K562 (cell line): ENCODE data around the gene PCBP4. TPM values are rescaled to one million over a fixed set of nuclear protein-coding genes. Genes with fewer than 3 reads are reported as not detected.

Experiments used
- ASH1L ChIP-seq: fragments of 450-650 bp; IDR thresholded peaks from 2 replicates; pipeline ENCODE4 v1.6.1; 2018; ENCODE audit warnings: borderline replicate concordance, mild to moderate bottlenecking, low read depth; ENCODE audit not compliant: partially characterized antibody
- CCNT2 ChIP-seq: IDR thresholded peaks from 2 replicates; pipeline ENCODE4 v1.6.1; 2011; ENCODE audit warnings: borderline replicate concordance, low read depth, mild to moderate bottlenecking, moderate library complexity, mixed read lengths, low read length; ENCODE audit not compliant: insufficient read length; ENCODE audit errors: extremely low read depth
- CHD4 ChIP-seq: fragments of 200-600 bp; sonication (generic); IDR thresholded peaks from 3 replicates; pipeline ENCODE4 v1.6.1; 2012; ENCODE audit warnings: low read depth, mild to moderate bottlenecking, mixed read lengths, low read length, inconsistent platforms; ENCODE audit not compliant: insufficient read depth, insufficient replicate concordance, poor library complexity, severe bottlenecking
- ELF1 ChIP-seq: fragments of 200-800 bp; sonication (Bioruptor generic); IDR thresholded peaks from 2 replicates; pipeline ENCODE4 v1.6.1; 2016; ENCODE audit warnings: missing genetic modification characterization, missing compliant biosample characterization
- ETS2 ChIP-seq: IDR thresholded peaks from 2 replicates; pipeline ENCODE4 v1.6.1; 2016; ENCODE audit warnings: borderline replicate concordance, missing genetic modification characterization, mild to moderate bottlenecking, moderate library complexity, missing compliant biosample characterization; ENCODE audit not compliant: poor library complexity, severe bottlenecking
- FIP1L1 ChIP-seq: fragments of 200-400 bp; formaldehyde crosslinking; IDR thresholded peaks from 2 replicates; pipeline ENCODE4 v1.6.1; 2018; ENCODE audit warnings: mild to moderate bottlenecking, low read depth, low read length; ENCODE audit not compliant: poor library complexity, severe bottlenecking
- HOXB6 ChIP-seq: fragments of 250-450 bp; sonication (Bioruptor Pico); IDR thresholded peaks from 2 replicates; pipeline ENCODE4 v1.5.1; 2022; ENCODE audit warnings: mild to moderate bottlenecking, borderline replicate concordance
- KDM2B ChIP-seq: fragments of 250-450 bp; sonication (Bioruptor Pico); IDR thresholded peaks from 2 replicates; pipeline ENCODE4 v1.8.0; 2021; ENCODE audit warnings: mild to moderate bottlenecking, moderate library complexity
- KLF1 ChIP-seq: fragments of 450-650 bp; IDR thresholded peaks from 2 replicates; pipeline ENCODE4 v1.6.1; 2016; ENCODE audit warnings: missing genetic modification characterization, missing compliant biosample characterization
- MAZ ChIP-seq, 2 experiments: fragments of 450-650 bp in 1 of 2; sonication (generic) in 1 of 2; formaldehyde crosslinking; IDR thresholded peaks in 1 of 2; conservative IDR thresholded peaks in 1 of 2; 2 replicates each; pipeline versions ENCODE4 v1.4.0 to v1.5.0; 2020; ENCODE audit warnings: mild to moderate bottlenecking in 1 of 2, missing genetic modification reagents in 1 of 2
- NR0B1 ChIP-seq: fragments of 450-650 bp; IDR thresholded peaks from one replicate; pipeline ENCODE4 v1.6.1; 2018; ENCODE audit warnings: mild to moderate bottlenecking, moderate library complexity; ENCODE audit not compliant: partially characterized antibody
- POLR2G ChIP-seq: fragments of 200-400 bp; formaldehyde crosslinking; IDR thresholded peaks from 2 replicates; pipeline ENCODE4 v1.6.1; 2017; ENCODE audit warnings: low read depth, mild to moderate bottlenecking, antibody characterized with exemption, low read length, moderate library complexity
- PTBP1 ChIP-seq: fragments of 200-400 bp; formaldehyde crosslinking; IDR thresholded peaks from 2 replicates; pipeline ENCODE4 v1.6.1; 2017; ENCODE audit warnings: low read depth, low read length
- RB1 ChIP-seq: fragments of 450-650 bp; IDR thresholded peaks from 2 replicates; pipeline ENCODE4 v1.6.1; 2017; ENCODE audit warnings: low read depth, mild to moderate bottlenecking
- SMARCE1 ChIP-seq: fragments of 450-650 bp; IDR thresholded peaks from 2 replicates; pipeline ENCODE4 v1.7.1; 2016; ENCODE audit warnings: mild to moderate bottlenecking
- SUPT5H ChIP-seq: fragments of 450-650 bp; IDR thresholded peaks from 2 replicates; pipeline ENCODE4 v1.6.1; 2016
- ZNF12 ChIP-seq: sonication (generic); formaldehyde crosslinking; IDR thresholded peaks from 2 replicates; pipeline ENCODE4 v1.4.0; 2020; ENCODE audit warnings: mild to moderate bottlenecking, missing genetic modification reagents
- ZNF263 ChIP-seq: sonication (generic); formaldehyde crosslinking; IDR thresholded peaks from 2 replicates; pipeline ENCODE4 v1.8.0; 2022; ENCODE audit warnings: mild to moderate bottlenecking, missing genetic modification reagents, borderline replicate concordance
- ZNF408 ChIP-seq: fragments of 250-450 bp; sonication (Bioruptor Pico); IDR thresholded peaks from 2 replicates; pipeline ENCODE4 v1.4.0; 2020; ENCODE audit warnings: low read depth, mild to moderate bottlenecking, moderate library complexity
- ZNF586 ChIP-seq: fragments of 450-650 bp; formaldehyde crosslinking; conservative IDR thresholded peaks from 2 replicates; pipeline ENCODE4 v1.4.0; 2020; ENCODE audit warnings: mild to moderate bottlenecking, moderate library complexity
- ZNF639 ChIP-seq, 2 experiments: fragments of 200-800 bp in 1 of 2; sonication (Bioruptor generic) in 1 of 2; sonication (generic) in 1 of 2; formaldehyde crosslinking in 1 of 2; IDR thresholded peaks in 1 of 2; conservative IDR thresholded peaks in 1 of 2; 2 replicates each; pipeline versions ENCODE4 v1.5.0 to v1.6.1; 2016 to 2020; ENCODE audit warnings: missing compliant biosample characterization in 1 of 2, missing genetic modification characterization in 1 of 2, missing genetic modification reagents in 1 of 2
- polyA plus RNA-seq, 8 experiments: library from polyadenylated mRNA; depleted of rRNA in 4 of 8; stranded (reverse) in 5 of 8; unstranded in 3 of 8; fragments of >200 nt; fragmentation: Nextera tagmentation in 2 of 8; fragmentation: Illumina TruSeq in 1 of 8; extraction: Ambion mirVana in 2 of 8; extraction: Trizol in 1 of 8; gene quantifications; 2 replicates each; pipeline versions ENCODE4 v1.2.1 to v1.2.3, GENCODE V29; 2011 to 2014; ENCODE audit warnings: inconsistent platforms in 1 of 8, missing spikeins in 1 of 8
- total RNA-seq, 7 experiments: library from RNA; depleted of rRNA in 6 of 7; stranded (reverse); fragments of >200 nt in 6 of 7; fragmentation: Illumina TruSeq in 2 of 7; extraction: Trizol in 2 of 7; gene quantifications; 2 replicates each; pipeline versions ENCODE4 v1.2.1 to v1.2.3, GENCODE V29; 2011 to 2021; ENCODE audit warnings: low replicate concordance in 1 of 7
- TF ChIP-seq, protein P1 (sequence below): fragments of 250-450 bp; sonication (Bioruptor Pico); IDR thresholded peaks from 2 replicates; pipeline ENCODE4 v1.5.0; 2022; ENCODE audit warnings: mild to moderate bottlenecking

Gene PCBP4
- total and polyA plus RNA-seq, 9 of the 15 experiments (the other 6 are each of a cell fraction or from before 2014, with no cell fraction given): 0.06 to 5.8 (median 2.6) TPM

DNA sequence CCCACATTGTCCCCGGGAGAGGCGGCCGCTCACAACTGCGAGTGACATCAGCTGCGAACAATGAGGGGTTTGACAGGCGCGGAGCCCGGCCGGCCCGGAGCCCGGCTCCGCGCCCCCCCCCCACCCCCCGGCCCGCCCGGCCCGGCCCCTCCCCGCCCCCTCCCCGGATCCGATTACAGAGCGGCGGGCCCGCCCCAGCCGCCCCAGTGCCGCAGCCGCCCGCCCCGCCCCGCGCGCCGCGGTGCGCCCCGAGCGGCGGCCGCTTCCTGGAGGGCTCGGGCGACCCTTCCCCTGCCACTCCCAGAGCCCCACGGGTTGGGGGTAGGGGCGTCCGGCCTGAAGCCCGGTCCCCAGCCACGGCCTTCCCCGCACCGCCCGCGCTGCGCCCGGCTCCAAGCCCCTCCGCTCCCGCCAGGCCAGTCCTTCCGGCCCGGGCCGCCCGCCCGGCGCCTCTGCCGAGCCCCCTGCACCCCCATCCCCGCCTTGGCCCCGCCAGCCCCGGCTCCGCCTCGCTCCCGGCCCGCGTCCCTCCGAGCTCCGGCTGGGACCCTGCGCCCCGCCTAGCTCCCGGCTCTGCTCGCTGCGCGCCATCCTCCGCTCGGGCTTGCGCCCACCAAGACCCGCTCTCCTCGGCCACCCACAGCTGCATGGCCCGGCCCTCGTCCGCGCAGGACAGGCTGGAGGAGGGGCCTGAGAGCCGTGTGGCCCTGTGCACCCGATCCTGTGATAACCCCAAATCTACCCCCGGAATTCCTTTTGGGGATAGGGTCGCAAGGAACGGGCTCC, at the start of gene PCBP4 (continued):
- TF ChIP-seq, protein P1, sequence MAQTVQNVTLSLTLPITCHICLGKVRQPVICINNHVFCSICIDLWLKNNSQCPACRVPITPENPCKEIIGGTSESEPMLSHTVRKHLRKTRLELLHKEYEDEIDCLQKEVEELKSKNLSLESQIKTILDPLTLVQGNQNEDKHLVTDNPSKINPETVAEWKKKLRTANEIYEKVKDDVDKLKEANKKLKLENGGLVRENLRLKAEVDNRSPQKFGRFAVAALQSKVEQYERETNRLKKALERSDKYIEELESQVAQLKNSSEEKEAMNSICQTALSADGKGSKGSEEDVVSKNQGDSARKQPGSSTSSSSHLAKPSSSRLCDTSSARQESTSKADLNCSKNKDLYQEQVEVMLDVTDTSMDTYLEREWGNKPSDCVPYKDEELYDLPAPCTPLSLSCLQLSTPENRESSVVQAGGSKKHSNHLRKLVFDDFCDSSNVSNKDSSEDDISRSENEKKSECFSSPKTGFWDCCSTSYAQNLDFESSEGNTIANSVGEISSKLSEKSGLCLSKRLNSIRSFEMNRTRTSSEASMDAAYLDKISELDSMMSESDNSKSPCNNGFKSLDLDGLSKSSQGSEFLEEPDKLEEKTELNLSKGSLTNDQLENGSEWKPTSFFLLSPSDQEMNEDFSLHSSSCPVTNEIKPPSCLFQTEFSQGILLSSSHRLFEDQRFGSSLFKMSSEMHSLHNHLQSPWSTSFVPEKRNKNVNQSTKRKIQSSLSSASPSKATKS: no peak
- TF ChIP-seq CCNT2 (peak; percentile 45), RB1 (peak; percentile 56), SUPT5H (peak; percentile 44; the same call in 1 of the 2 replicates), SMARCE1 (no peak), ETS2 (tag) (no peak), NR0B1 (no peak), ELF1 (tag) (peak; percentile 41; the same call in 1 of the 2 replicates), ZNF12 (CRISPR knock-in tag) (no peak), ZNF263 (CRISPR knock-in tag) (no peak), KDM2B (CRISPR knock-in tag) (no peak), CHD4 (no peak), ZNF639 (CRISPR knock-in tag; conservative IDR thresholded peaks at IDR 0.05 in 1 of 2, IDR thresholded peaks at IDR 0.05 in 1 of 2) (0 out of 4 replicates have a peak, but pooled peaks of 1 of the 2 experiments have one; percentile 25), FIP1L1 (no peak), MAZ (CRISPR knock-in tag; conservative IDR thresholded peaks at IDR 0.05 in 1 of 2, IDR thresholded peaks at IDR 0.05 in 1 of 2) (0 out of 4 replicates have a peak, but pooled peaks of 1 of the 2 experiments have one; percentile 43), ASH1L (no peak), POLR2G (peak; percentile 63; the same call in 1 of the 2 replicates), ZNF408 (CRISPR knock-in tag) (no peak), ZNF586 (CRISPR knock-in tag) (no peak), KLF1 (no peak), PTBP1 (no peak), HOXB6 (CRISPR knock-in tag) (no peak)
